A549 (cell line): ENCODE measurements around the gene FUT8. TPM values are rescaled to one million over a fixed set of nuclear protein-coding genes. Genes with fewer than 3 reads are reported as not detected.
"Not testable (repeated sequence)": the region's sequence is repeated elsewhere in the genome, so short reads cannot be mapped to it uniquely, and the experiment has no call there.

Experiments used
- ATAC-seq, 2 experiments: fragments of 200-7000 bp in 1 of 2; fragments of >200 bp in 1 of 2; cut with Nextera tagmentation in 1 of 2; cut with Tn5 transposase in 1 of 2; 3 replicates each; pipeline versions ENCODE4 v1.8.0 to v1.9.1; 2018 to 2020; ENCODE audit warnings: mild to moderate bottlenecking in 1 of 2, moderate library complexity in 1 of 2
- CTCF ChIA-PET: fragments of 300-600 bp; sonication (Branson Sonifier 250); formaldehyde crosslinking; extraction: SDS; loops from one replicate; lab custom pipeline; 2021; ENCODE audit warnings: antibody characterized with exemption, inconsistent platforms; lab: Yijun Ruan, JAX
- POLR2A ChIA-PET: fragments of 350-600 bp; formaldehyde crosslinking; extraction: SDS; loops from one replicate; lab custom pipeline; 2021; ENCODE audit warnings: antibody characterized with exemption, inconsistent platforms; lab: Yijun Ruan, JAX
- DNase-seq, 2 experiments: peaks; one replicate each; pipeline versions ENCODE4 v3.0.0 to v3.0.0-alpha.2; 2011 to 2016; ENCODE audit warnings: low read depth in 1 of 2, low spot score in 1 of 2
- FAIRE-seq: peaks from 2 replicates; lab custom pipeline; 2011; peaks lifted over from hg19 to GRCh38; lab: Jason Lieb, UNC
- H3K27ac ChIP-seq, 2 experiments: fragments of >200 bp; sonication (Bioruptor Twin); formaldehyde crosslinking; 3 replicates each; pipeline ENCODE4 v1.5.1; 2016 to 2017
- H3K4me1 ChIP-seq: fragments of >200 bp; sonication (Bioruptor Twin); formaldehyde crosslinking; 3 replicates; pipeline ENCODE4 v1.6.1; 2016
- H3K4me2 ChIP-seq: fragments of >200 bp; sonication (Bioruptor Twin); formaldehyde crosslinking; 3 replicates; pipeline ENCODE4 v1.6.1; 2016
- H3K4me3 ChIP-seq: fragments of >200 bp; sonication (Bioruptor Twin); formaldehyde crosslinking; 3 replicates; pipeline ENCODE4 v1.5.1; 2016
- H3K9me3 ChIP-seq: fragments of >200 bp; sonication (Bioruptor Twin); formaldehyde crosslinking; 3 replicates; pipeline ENCODE4 v1.6.1; 2016
- CHD2 ChIP-seq: fragments of 150-350 bp; IDR thresholded peaks from 2 replicates; pipeline ENCODE4 v1.6.1; 2014; ENCODE audit warnings: low read length; ENCODE audit not compliant: partially characterized antibody
- EHMT2 ChIP-seq: fragments of 200-600 bp; sonication (generic); IDR thresholded peaks from 2 replicates; pipeline ENCODE4 v1.6.1; 2016; ENCODE audit warnings: antibody characterized with exemption, low read depth, mild to moderate bottlenecking, moderate library complexity
- EP300 ChIP-seq, 2 experiments: fragments of >200 bp; sonication (Bioruptor Twin); formaldehyde crosslinking; IDR thresholded peaks; 2 replicates in 1 of 2; 3 replicates in 1 of 2; pipeline ENCODE4 v1.6.1; 2016 to 2017
- FOSB ChIP-seq: fragments of 250-450 bp; sonication (Bioruptor Pico); IDR thresholded peaks from 2 replicates; pipeline ENCODE4 v1.5.0; 2020; ENCODE audit warnings: mild to moderate bottlenecking, moderate library complexity
- FOXS1 ChIP-seq: fragments of 250-450 bp; sonication (Bioruptor Pico); IDR thresholded peaks from 2 replicates; pipeline ENCODE4 v1.5.0; 2020; ENCODE audit warnings: mild to moderate bottlenecking, moderate library complexity
- HDAC2 ChIP-seq: fragments of 200-600 bp; sonication (generic); IDR thresholded peaks from 2 replicates; pipeline ENCODE4 v1.6.1; 2016
- HOXA7 ChIP-seq: fragments of 250-450 bp; sonication (Bioruptor Pico); IDR thresholded peaks from 2 replicates; pipeline ENCODE4 v1.5.0; 2020; ENCODE audit warnings: mild to moderate bottlenecking, moderate library complexity
- JUNB ChIP-seq: fragments of >200 bp; sonication (Bioruptor Twin); formaldehyde crosslinking; IDR thresholded peaks from 2 replicates; pipeline ENCODE4 v1.6.1; 2016
- KDM1A ChIP-seq: fragments of 200-600 bp; sonication (generic); IDR thresholded peaks from 2 replicates; pipeline ENCODE4 v1.6.1; 2016; ENCODE audit warnings: low read depth, mild to moderate bottlenecking
- KDM5A ChIP-seq: fragments of 200-600 bp; sonication (generic); IDR thresholded peaks from 2 replicates; pipeline ENCODE4 v1.6.1; 2016; ENCODE audit warnings: antibody characterized with exemption, mild to moderate bottlenecking
- NFE2L2 ChIP-seq: fragments of 150-350 bp; conservative IDR thresholded peaks from 2 replicates; pipeline ENCODE4 v1.6.1; 2014; ENCODE audit warnings: low read length
- NR3C1 ChIP-seq: fragments of >200 bp; sonication (Bioruptor Twin); formaldehyde crosslinking; IDR thresholded peaks from 3 replicates; pipeline ENCODE4 v1.6.1; 2017
- POLR2AphosphoS2 ChIP-seq: conservative IDR thresholded peaks from 2 replicates; pipeline ENCODE4 v1.6.1; 2012; ENCODE audit warnings: low read length, improper control_type of control experiment, inconsistent platforms
- RAD21 ChIP-seq, 2 experiments: fragments of >200 bp in 1 of 2; sonication (Bioruptor Twin) in 1 of 2; formaldehyde crosslinking in 1 of 2; IDR thresholded peaks in 1 of 2; conservative IDR thresholded peaks in 1 of 2; 2 replicates in 1 of 2; 3 replicates in 1 of 2; pipeline ENCODE4 v1.6.1; 2012 to 2018; ENCODE audit warnings: inconsistent platforms in 1 of 2
- RFX5 ChIP-seq: fragments of 450-650 bp; IDR thresholded peaks from 2 replicates; pipeline ENCODE4 v1.7.1; 2014; ENCODE audit warnings: antibody characterized with exemption, mild to moderate bottlenecking, moderate library complexity
- ZC3H11A ChIP-seq: fragments of 450-650 bp; IDR thresholded peaks from 2 replicates; pipeline ENCODE4 v1.6.1; 2014; ENCODE audit warnings: antibody characterized with exemption, mild to moderate bottlenecking
- ZNF302 ChIP-seq: fragments of 250-450 bp; sonication (Bioruptor Pico); IDR thresholded peaks from 2 replicates; pipeline ENCODE4 v1.9.0; 2021; ENCODE audit warnings: inconsistent platforms, mild to moderate bottlenecking, moderate library complexity
- ZSCAN20 ChIP-seq: fragments of 250-450 bp; sonication (Bioruptor Pico); IDR thresholded peaks from 2 replicates; pipeline ENCODE4 v1.8.0; 2022; ENCODE audit warnings: mild to moderate bottlenecking, moderate library complexity
- WGBS: methylation state at CpG from one replicate; pipeline ENCODE4 v1.1.6; 2017; ENCODE audit errors: missing lambda C conversion rate; 5-methylcytosine and 5-hydroxymethylcytosine counted together
- polyA plus RNA-seq, 4 experiments: library from polyadenylated mRNA; depleted of rRNA in 3 of 4; stranded (reverse); fragments of >200 nt; fragmentation: RNase III in 1 of 4; extraction: RNeasy Plus Mini Kit Qiagen cat#74134 plus additional on column Dnase treatment in 1 of 4; gene quantifications; 2 replicates in 3 of 4; 3 replicates in 1 of 4; pipeline ENCODE4 v1.2.3, GENCODE V29; 2011 to 2017
- TF ChIP-seq, protein P1 (sequence below): IDR thresholded peaks from 2 replicates; pipeline ENCODE4 v1.6.1; 2012
- TF ChIP-seq, protein P2 (sequence below): fragments of >200 bp; sonication (Bioruptor Twin); formaldehyde crosslinking; IDR thresholded peaks from 2 replicates; pipeline ENCODE4 v1.6.1; 2016
- TF ChIP-seq, protein P3 (sequence below): fragments of >200 bp; sonication (Bioruptor Twin); formaldehyde crosslinking; IDR thresholded peaks from 3 replicates; pipeline ENCODE4 v1.5.1; 2016
- TF ChIP-seq, protein P4 (sequence below): IDR thresholded peaks from 2 replicates; pipeline ENCODE4 v1.6.1; 2012
- TF ChIP-seq, protein P5 (sequence below): fragments of 250-450 bp; sonication (Bioruptor Pico); IDR thresholded peaks from 2 replicates; pipeline ENCODE4 v1.5.0; 2021; ENCODE audit warnings: mild to moderate bottlenecking, moderate library complexity, borderline replicate concordance

The FUT8 gene
- polyA plus RNA-seq, 2 of the 4 experiments (the other 2 are of a cell fraction), result 20.3 to 22.9 TPM

- FAIRE-seq (no peak), DNase-seq (no peak), ATAC-seq (no peak)
- Histone ChIP-seq H3K9me3 (peaks cover 10% of the 10 kb centered on the region; the same call in 1 of the 3 replicates), H3K4me2 (no peak overlapping the region), H3K4me3 (no peak overlapping the region), H3K4me1 (no peaks in the 10 kb centered on the region), H3K27ac (no peak overlapping the region)
- WGBS, result 69% methylated on average over 6 of the region's 6 CpGs
- CTCF ChIA-PET, result no interaction called here
- POLR2A ChIA-PET, result no interaction called here
- TF ChIP-seq, protein P1, sequence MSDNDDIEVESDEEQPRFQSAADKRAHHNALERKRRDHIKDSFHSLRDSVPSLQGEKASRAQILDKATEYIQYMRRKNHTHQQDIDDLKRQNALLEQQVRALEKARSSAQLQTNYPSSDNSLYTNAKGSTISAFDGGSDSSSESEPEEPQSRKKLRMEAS, result no peak
- TF ChIP-seq RFX5 (no peak), KDM5A (no peak), POLR2AphosphoS2 (no peak), EP300 (IDR thresholded peaks at IDR 0.05) (no peak), KDM1A (no peak), CHD2 (no peak), RAD21 (conservative IDR thresholded peaks at IDR 0.05 in 1 of 2, IDR thresholded peaks at IDR 0.05 in 1 of 2) (no peak), EHMT2 (no peak), ZC3H11A (no peak), ZNF302 (CRISPR knock-in tag) (no peak), NR3C1 (no peak), ZSCAN20 (CRISPR knock-in tag) (no peak)
- TF ChIP-seq, protein P2, sequence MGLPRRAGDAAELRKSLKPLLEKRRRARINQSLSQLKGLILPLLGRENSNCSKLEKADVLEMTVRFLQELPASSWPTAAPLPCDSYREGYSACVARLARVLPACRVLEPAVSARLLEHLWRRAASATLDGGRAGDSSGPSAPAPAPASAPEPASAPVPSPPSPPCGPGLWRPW, result no peak
- TF ChIP-seq, protein P3, sequence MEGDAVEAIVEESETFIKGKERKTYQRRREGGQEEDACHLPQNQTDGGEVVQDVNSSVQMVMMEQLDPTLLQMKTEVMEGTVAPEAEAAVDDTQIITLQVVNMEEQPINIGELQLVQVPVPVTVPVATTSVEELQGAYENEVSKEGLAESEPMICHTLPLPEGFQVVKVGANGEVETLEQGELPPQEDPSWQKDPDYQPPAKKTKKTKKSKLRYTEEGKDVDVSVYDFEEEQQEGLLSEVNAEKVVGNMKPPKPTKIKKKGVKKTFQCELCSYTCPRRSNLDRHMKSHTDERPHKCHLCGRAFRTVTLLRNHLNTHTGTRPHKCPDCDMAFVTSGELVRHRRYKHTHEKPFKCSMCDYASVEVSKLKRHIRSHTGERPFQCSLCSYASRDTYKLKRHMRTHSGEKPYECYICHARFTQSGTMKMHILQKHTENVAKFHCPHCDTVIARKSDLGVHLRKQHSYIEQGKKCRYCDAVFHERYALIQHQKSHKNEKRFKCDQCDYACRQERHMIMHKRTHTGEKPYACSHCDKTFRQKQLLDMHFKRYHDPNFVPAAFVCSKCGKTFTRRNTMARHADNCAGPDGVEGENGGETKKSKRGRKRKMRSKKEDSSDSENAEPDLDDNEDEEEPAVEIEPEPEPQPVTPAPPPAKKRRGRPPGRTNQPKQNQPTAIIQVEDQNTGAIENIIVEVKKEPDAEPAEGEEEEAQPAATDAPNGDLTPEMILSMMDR, result no peak
- TF ChIP-seq, protein P4, sequence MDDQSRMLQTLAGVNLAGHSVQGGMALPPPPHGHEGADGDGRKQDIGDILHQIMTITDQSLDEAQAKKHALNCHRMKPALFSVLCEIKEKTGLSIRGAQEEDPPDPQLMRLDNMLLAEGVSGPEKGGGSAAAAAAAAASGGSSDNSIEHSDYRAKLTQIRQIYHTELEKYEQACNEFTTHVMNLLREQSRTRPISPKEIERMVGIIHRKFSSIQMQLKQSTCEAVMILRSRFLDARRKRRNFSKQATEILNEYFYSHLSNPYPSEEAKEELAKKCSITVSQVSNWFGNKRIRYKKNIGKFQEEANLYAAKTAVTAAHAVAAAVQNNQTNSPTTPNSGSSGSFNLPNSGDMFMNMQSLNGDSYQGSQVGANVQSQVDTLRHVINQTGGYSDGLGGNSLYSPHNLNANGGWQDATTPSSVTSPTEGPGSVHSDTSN, result no peak
Measured at GRCh38 chr14:65709576-65709975, 297.0 kb downstream of the FUT8 start.

DNA sequence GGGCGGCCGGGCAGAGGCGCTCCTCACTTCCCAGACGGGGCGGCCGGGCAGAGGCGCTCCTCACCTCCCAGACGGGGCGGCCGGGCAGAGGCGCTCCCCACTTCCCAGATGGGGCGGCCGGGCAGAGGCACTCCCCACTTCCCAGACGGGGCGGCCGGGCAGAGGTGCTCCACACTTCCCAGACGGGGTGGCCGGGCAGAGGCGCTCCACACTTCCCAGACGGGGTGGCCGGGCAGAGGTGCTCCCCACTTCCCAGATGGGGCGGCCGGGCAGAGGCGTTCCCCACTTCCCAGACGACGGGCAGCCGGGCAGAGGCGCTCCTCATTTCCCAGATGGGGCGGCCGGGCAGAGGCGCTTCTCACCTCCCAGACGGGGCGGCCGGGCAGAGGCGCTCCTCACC, 304.3 kb downstream of the FUT8 start:
- H3K4me2 ChIP-seq, FAIRE-seq, DNase-seq, CTCF ChIA-PET, ATAC-seq, POLR2A ChIA-PET, H3K4me3 ChIP-seq, H3K27ac ChIP-seq, H3K4me1 ChIP-seq: not testable (repeated sequence)
- H3K9me3 ChIP-seq, result peaks cover 16% of the 10 kb centered on the region
- WGBS, result 95% methylated on average over 7 of the region's 35 CpGs

DNA sequence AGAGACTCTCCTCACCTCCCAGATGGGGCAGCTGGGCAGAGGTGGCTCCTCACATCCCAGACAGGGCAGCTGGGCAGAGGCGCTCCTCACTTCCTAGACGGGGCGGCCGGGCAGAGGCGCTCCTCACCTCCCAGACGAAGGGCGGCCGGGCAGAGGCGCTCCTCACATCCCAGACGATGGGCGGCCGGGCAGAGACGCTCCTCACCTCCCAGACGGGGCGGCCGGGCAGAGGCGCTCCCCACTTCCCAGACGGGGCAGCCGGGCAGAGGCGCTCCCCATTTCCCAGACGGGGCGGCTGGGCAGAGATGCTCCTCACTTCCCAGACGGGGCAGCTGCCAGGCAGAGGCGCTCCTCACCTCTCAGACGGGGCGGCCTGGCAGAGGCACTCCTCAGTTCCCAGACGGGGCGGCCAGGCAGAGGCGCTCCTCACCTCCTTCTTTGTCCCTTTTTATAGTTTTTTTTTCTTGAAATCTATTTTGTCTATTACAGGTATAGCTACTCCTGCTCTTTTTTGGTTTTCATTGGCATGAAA, 304.9 kb downstream of the FUT8 start:
- 91% methylated on average over 11 of the region's 29 CpGs for WGBS
- FAIRE-seq, DNase-seq, H3K4me2 ChIP-seq, H3K4me1 ChIP-seq, POLR2A ChIA-PET, H3K27ac ChIP-seq, H3K4me3 ChIP-seq, ATAC-seq: not testable (repeated sequence)
- H3K9me3 ChIP-seq, result peaks cover 16% of the 10 kb centered on the region
- CTCF ChIA-PET, result interaction anchor here (1.6 kb wide), 1 partner anchor 107 kb away, joined by 6 read pairs; no protein-coding TSS in a partner anchor

- no peak for FAIRE-seq
- TF ChIP-seq FOXS1, result no peak
- TF ChIP-seq HDAC2, result no peak
- TF ChIP-seq JUNB, result no peak
- no peak for TF ChIP-seq NFE2L2
- TF ChIP-seq, protein P5, sequence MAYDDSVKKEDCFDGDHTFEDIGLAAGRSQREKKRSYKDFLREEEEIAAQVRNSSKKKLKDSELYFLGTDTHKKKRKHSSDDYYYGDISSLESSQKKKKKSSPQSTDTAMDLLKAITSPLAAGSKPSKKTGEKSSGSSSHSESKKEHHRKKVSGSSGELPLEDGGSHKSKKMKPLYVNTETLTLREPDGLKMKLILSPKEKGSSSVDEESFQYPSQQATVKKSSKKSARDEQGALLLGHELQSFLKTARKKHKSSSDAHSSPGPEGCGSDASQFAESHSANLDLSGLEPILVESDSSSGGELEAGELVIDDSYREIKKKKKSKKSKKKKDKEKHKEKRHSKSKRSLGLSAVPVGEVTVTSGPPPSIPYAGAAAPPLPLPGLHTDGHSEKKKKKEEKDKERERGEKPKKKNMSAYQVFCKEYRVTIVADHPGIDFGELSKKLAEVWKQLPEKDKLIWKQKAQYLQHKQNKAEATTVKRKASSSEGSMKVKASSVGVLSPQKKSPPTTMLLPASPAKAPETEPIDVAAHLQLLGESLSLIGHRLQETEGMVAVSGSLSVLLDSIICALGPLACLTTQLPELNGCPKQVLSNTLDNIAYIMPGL (CRISPR knock-in tag), result no peak
- TF ChIP-seq, protein P3, result no peak
- TF ChIP-seq HOXA7 (CRISPR knock-in tag), result no peak
- TF ChIP-seq KDM5A, result no peak
- no peak for TF ChIP-seq RAD21 (conservative IDR thresholded peaks at IDR 0.05 in 1 of 2, IDR thresholded peaks at IDR 0.05 in 1 of 2)
- no peak for TF ChIP-seq EHMT2
- no peak for TF ChIP-seq FOSB (CRISPR knock-in tag)
Measured at GRCh38 chr14:65718629-65719028, 306.1 kb downstream of the FUT8 start.

More at GRCh38 chr14:65718629-65719028, 306.1 kb downstream of the FUT8 start:
- Histone ChIP-seq H3K4me2 (no peak overlapping the region), H3K9me3 (peaks cover 15% of the 10 kb centered on the region), H3K4me1 (no peaks in the 10 kb centered on the region), H3K27ac (no peak overlapping the region), H3K4me3 (no peak overlapping the region)
- ATAC-seq (no peak), DNase-seq (no peak)
- ChIA-PET POLR2A (no interaction called here), CTCF (interaction anchor here (1.6 kb wide), 1 partner anchor 106 kb away, joined by 6 read pairs; no protein-coding TSS in a partner anchor)
- 67% methylated on average over 1 of the region's 1 CpG for WGBS
